GM12878 (cell line): Measurements from ENCODE around the gene CDK11A.
"Not testable (repeated sequence)": the region's sequence is repeated elsewhere in the genome, so short reads cannot be mapped to it uniquely, and the experiment has no call there.

Experiments
- BCLAF1 ChIP-seq: fragments of 450-650 bp; IDR thresholded peaks from 2 replicates; pipeline ENCODE4 v1.6.1; 2017; ENCODE audit warnings: antibody characterized with exemption, mild to moderate bottlenecking, moderate library complexity
- CTCF ChIP-seq, 3 experiments: IDR thresholded peaks in 2 of 3; conservative IDR thresholded peaks in 1 of 3; 2 replicates each; pipeline ENCODE4 v1.5.1; 2011; ENCODE audit warnings: low read depth in 3 of 3, low read length in 3 of 3, mild to moderate bottlenecking in 3 of 3, control low read depth in 2 of 3, moderate library complexity in 2 of 3, inconsistent platforms in 1 of 3, mixed read lengths in 1 of 3; ENCODE audit not compliant: control insufficient read depth in 2 of 3, insufficient read depth in 1 of 3; ENCODE audit errors: extremely low read depth in 1 of 3
- EGR1 ChIP-seq, 2 experiments: IDR thresholded peaks; 1 replicate in 1 of 2; 2 replicates in 1 of 2; pipeline ENCODE4 v1.6.1; 2011 to 2012; ENCODE audit warnings: low read depth in 2 of 2, low read length in 2 of 2, borderline replicate concordance in 1 of 2, mild to moderate bottlenecking in 1 of 2, moderate library complexity in 1 of 2
- EP300 ChIP-seq, 2 experiments: fragments of 150-350 bp in 1 of 2; IDR thresholded peaks; 2 replicates each; pipeline ENCODE4 v1.6.1; 2011 to 2012; ENCODE audit warnings: low read depth in 2 of 2, low read length in 2 of 2, borderline replicate concordance in 1 of 2, improper control_type of control experiment in 1 of 2, inconsistent platforms in 1 of 2; ENCODE audit not compliant: control insufficient read depth in 1 of 2
- EZH2 ChIP-seq: IDR thresholded peaks from 2 replicates; pipeline ENCODE4 v1.6.1; 2012; ENCODE audit warnings: low read depth, mild to moderate bottlenecking, control low read depth, inconsistent platforms, low read length, borderline replicate concordance; ENCODE audit not compliant: control insufficient read depth
- GABPA ChIP-seq: IDR thresholded peaks from 2 replicates; pipeline ENCODE4 v1.6.1; 2014; ENCODE audit warnings: antibody characterized with exemption, low read depth, mild to moderate bottlenecking, inconsistent platforms
- POLR2A ChIP-seq: IDR thresholded peaks from 2 replicates; pipeline ENCODE4 v1.6.1; 2011; ENCODE audit warnings: low read depth, mild to moderate bottlenecking, low read length
- REST ChIP-seq: IDR thresholded peaks from 2 replicates; pipeline ENCODE4 v1.6.1; 2012; ENCODE audit warnings: mild to moderate bottlenecking, low read depth, low read length
- SUZ12 ChIP-seq: fragments of 200-600 bp; sonication (generic); IDR thresholded peaks from one replicate; pipeline ENCODE4 v1.6.1; 2018; ENCODE audit warnings: antibody characterized with exemption, mild to moderate bottlenecking; ENCODE audit not compliant: unreplicated experiment
- ZNF217 ChIP-seq: fragments of 450-650 bp; IDR thresholded peaks from 2 replicates; pipeline ENCODE4 v1.6.1; 2017; ENCODE audit warnings: antibody characterized with exemption, mild to moderate bottlenecking
- ZNF384 ChIP-seq: IDR thresholded peaks from 2 replicates; pipeline ENCODE4 v1.6.1; 2012; ENCODE audit warnings: low read depth, mild to moderate bottlenecking, low read length, improper control_type of control experiment, borderline replicate concordance

GRCh38 chr1:1658583-1659549, 65.3 kb downstream of the CDK11A start, which contains the start of gene CDK11B:
- not testable (repeated sequence) for TF ChIP-seq ZNF384; REST; EP300 (IDR thresholded peaks at IDR 0.05; ENCODE audit: borderline replicate concordance in 1 of 2, control insufficient read depth in 1 of 2, low read depth in 2 of 2, low read length in 2 of 2); EGR1 (IDR thresholded peaks at IDR 0.05; ENCODE audit: borderline replicate concordance in 1 of 2, low read depth in 2 of 2, low read length in 2 of 2); BCLAF1; EZH2; ZNF217; SUZ12
- peak in 1 of 3 experiments; percentile 20; a peak in 1 of 6 replicates for TF ChIP-seq CTCF (IDR thresholded peaks at IDR 0.05 in 2 of 3, conservative IDR thresholded peaks at IDR 0.05 in 1 of 3; ENCODE audit: control insufficient read depth in 2 of 3, extremely low read depth in 1 of 3, insufficient read depth in 1 of 3, low read depth in 3 of 3, low read length in 3 of 3)
- peak; percentile 89 for TF ChIP-seq GABPA
- peak; percentile 70 for TF ChIP-seq POLR2A
